HEK293 (cell line): ENCODE measurements around the gene PACS2.

Experiments
- CTCF ChIP-seq: fragments of 450-650 bp; formaldehyde crosslinking; IDR thresholded peaks from 2 replicates; pipeline ENCODE4 v1.5.1; 2016; ENCODE audit warnings: missing biosample characterization, missing genetic modification characterization
- HOXA7 ChIP-seq: sonication (generic); formaldehyde crosslinking; IDR thresholded peaks from 2 replicates; pipeline ENCODE4 v1.8.1; 2022; ENCODE audit warnings: missing genetic modification reagents, borderline replicate concordance
- INSM2 ChIP-seq: fragments of 450-650 bp; formaldehyde crosslinking; IDR thresholded peaks from 2 replicates; pipeline ENCODE4 v1.5.1; 2016; ENCODE audit warnings: missing biosample characterization, missing genetic modification characterization
- OVOL3 ChIP-seq: fragments of 450-650 bp; formaldehyde crosslinking; IDR thresholded peaks from 2 replicates; pipeline ENCODE4 v1.5.1; 2016; ENCODE audit warnings: missing biosample characterization, missing genetic modification characterization
- REST ChIP-seq: fragments of 450-650 bp; formaldehyde crosslinking; IDR thresholded peaks from 2 replicates; pipeline ENCODE4 v1.5.1; 2016; ENCODE audit warnings: missing biosample characterization, missing genetic modification characterization
- ZNF146 ChIP-seq: fragments of 450-650 bp; formaldehyde crosslinking; IDR thresholded peaks from 2 replicates; pipeline ENCODE4 v1.5.1; 2016; ENCODE audit warnings: missing biosample characterization, missing genetic modification characterization
- ZNF239 ChIP-seq: fragments of 450-650 bp; formaldehyde crosslinking; IDR thresholded peaks from 2 replicates; pipeline ENCODE4 v1.5.1; 2016; ENCODE audit warnings: missing biosample characterization, missing genetic modification characterization
- ZNF280C ChIP-seq: fragments of 450-650 bp; formaldehyde crosslinking; IDR thresholded peaks from 2 replicates; pipeline ENCODE4 v1.5.1; 2016; ENCODE audit warnings: missing biosample characterization, missing genetic modification characterization
- ZNF350 ChIP-seq: fragments of 450-650 bp; formaldehyde crosslinking; IDR thresholded peaks from 2 replicates; pipeline ENCODE4 v1.5.0; 2017; ENCODE audit warnings: missing biosample characterization, mild to moderate bottlenecking, missing genetic modification characterization
- ZNF670 ChIP-seq: fragments of 450-650 bp; formaldehyde crosslinking; IDR thresholded peaks from 2 replicates; pipeline ENCODE4 v1.5.1; 2016; ENCODE audit warnings: missing biosample characterization, missing genetic modification characterization, low read depth

GRCh38 chr14:105440554-105440900, 126.0 kb downstream of the PACS2 start:
- TF ChIP-seq ZNF146 (tag by site-specific recombination) (no peak), ZNF350 (no peak), CTCF (tag by site-specific recombination) (no peak), REST (no peak), ZNF239 (tag by site-specific recombination) (no peak), OVOL3 (tag by site-specific recombination) (no peak), ZNF280C (tag by site-specific recombination) (no peak), HOXA7 (CRISPR knock-in tag) (no peak), ZNF670 (tag by site-specific recombination) (no peak), INSM2 (tag by site-specific recombination) (no peak)
